Heart left ventricle (tissue), 13 donors: ENCODE results near the gene NFIX.

ENCODE experiments used
- CTCF ChIP-seq, 12 donors: fragments of 200-600 bp; sonication (generic) in 4 of 12; IDR thresholded peaks; one replicate each; pipeline versions ENCODE4 v1.5.0 to v1.8.0; 2018 to 2022; ENCODE audit warnings: antibody characterized with exemption in 12 of 12, mild to moderate bottlenecking in 5 of 12
- POLR2A ChIP-seq, 2 donors: fragments of 450-650 bp; IDR thresholded peaks; one replicate each; pipeline ENCODE4 v1.6.1; 2017; ENCODE audit warnings: antibody characterized with exemption in 2 of 2, mild to moderate bottlenecking in 2 of 2, moderate library complexity in 2 of 2
- donor health status: ischemic (EF 13 %, LVEDD 7.1; RV severe dilation, severe dysfunction).
- donor health status: DM: no; HTN: yes; CAD: no.
- donor health status: DM: no; HTN: no; CAD: no.
- donor health status: ischemic (EF 25% LVEDD 6.9; RV normal size, moderate dysfunction).
- donor health status: ischemic (EF 25% LVEDD 5.7; RV mildly dilated, moderate dysfunction).
- donor health status: ischemic (EF 35%, LVEDD 5.7; RV mildly dilated, moderate dysfunction).
- donor health status: nonischemic (EF 11% LVEDD 7.7; RV severe dilation, severe dysfunction).
- donor health status: DM: yes; HTN: yes; CAD: no.
- donor health status: PGD.
- donor health status: ischemic (EF 29% LVEDD 5.4; RV normal size, mild dysfunction).
- donor health status: nonischemic (EF 23%, LVEDD 6.1; RV moderate dilation, normal function).

- TF ChIP-seq CTCF (IDR thresholded peaks at IDR 0.05) (no peak), POLR2A (IDR thresholded peaks at IDR 0.05) (no peak)
Observed at GRCh38 chr19:13077240-13077639, 82.0 kb downstream of the NFIX start.
